Activated naive CD4-positive, alpha-beta T cell treated with anti-CD3 and anti-CD28 coated beads for 36 hours (primary cell): ENCODE measurements around the gene ABHD2. TPM values are rescaled to one million over a fixed set of nuclear protein-coding genes. Genes with fewer than 3 reads are reported as not detected.
A peak's percentile ranks its signal among the peaks of the same experiment; 100 is the strongest.

Experiments used
- CTCF ChIA-PET: fragments of 350-600 bp; sonication (Branson Sonifier 250); formaldehyde crosslinking; loops from one replicate; lab custom pipeline; 2021; ENCODE audit warnings: antibody characterized with exemption; lab: Charles Lee
- DNase-seq: peaks from one replicate; pipeline ENCODE4 v3.0.0-alpha.2; 2020
- H3K27ac Mint-ChIP-seq: one replicate; pipeline ENCODE4 v1.8.0; 2021; ENCODE audit warnings: mild to moderate bottlenecking, mixed read lengths
- H3K27me3 Mint-ChIP-seq: one replicate; pipeline ENCODE4 v1.8.0; 2021; ENCODE audit warnings: low read depth, mixed read lengths
- H3K36me3 Mint-ChIP-seq: one replicate; pipeline ENCODE4 v1.8.0; 2021; ENCODE audit warnings: low read depth, mixed read lengths
- H3K4me1 Mint-ChIP-seq: one replicate; pipeline ENCODE4 v1.8.0; 2021; ENCODE audit warnings: low read depth, mixed read lengths
- H3K4me3 Mint-ChIP-seq: one replicate; pipeline ENCODE4 v1.8.0; 2021; ENCODE audit warnings: mild to moderate bottlenecking, moderate library complexity, mixed read lengths
- H3K9me3 Mint-ChIP-seq: one replicate; pipeline ENCODE4 v1.8.0; 2021; ENCODE audit warnings: mixed read lengths
- intact Hi-C: fragments of 100-400 bp; cut with micrococcal nuclease; formaldehyde crosslinking; loops from one replicate; pipeline ENCODE4 v1.15.1; 2023
- total RNA-seq, 2 experiments: library from RNA; stranded (reverse); gene quantifications; one replicate each; pipeline ENCODE4 v1.2.3, GENCODE V29; 2021

The ABHD2 gene
- total RNA-seq, 2 experiments from 2014 or later = 57.2 to 64.9 TPM

DNA sequence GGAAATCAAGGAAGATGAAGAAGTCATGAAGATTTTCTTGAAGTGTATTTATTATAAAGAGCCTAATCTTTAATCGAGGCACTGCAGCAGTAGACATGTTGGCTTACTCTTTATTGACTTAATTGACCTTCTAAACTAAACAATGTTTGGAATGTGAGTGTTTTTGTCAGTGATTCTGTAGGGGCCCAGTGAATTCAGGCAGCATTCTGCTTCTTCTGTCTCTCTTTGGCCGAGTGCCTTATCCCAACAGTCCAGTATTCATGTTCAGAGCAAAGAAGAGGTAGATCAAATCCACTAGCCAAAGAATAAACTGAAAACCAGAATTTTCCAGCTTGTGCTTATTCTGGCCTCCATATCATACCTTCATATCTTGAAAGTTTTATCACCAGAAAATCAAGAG is 77.4 kb downstream of the ABHD2 start:
- Mint-ChIP-seq H3K27me3 (no peaks in the 10 kb centered on the region), H3K9me3 (no peaks in the 10 kb centered on the region), H3K4me1 (peaks cover 35% of the 10 kb centered on the region), H3K36me3 (peaks cover 8% of the 10 kb centered on the region), H3K27ac (peak overlapping the region; percentile 7), H3K4me3 (no peak overlapping the region)
- no peak for DNase-seq
- CTCF ChIA-PET = interaction anchor here (0.7 to 5.8 kb wide), 3 partner anchors 11 to 41 kb away, joined by 3 to 63 read pairs (median 4); no protein-coding TSS in a partner anchor
- intact Hi-C loops = no loop called here

DNA sequence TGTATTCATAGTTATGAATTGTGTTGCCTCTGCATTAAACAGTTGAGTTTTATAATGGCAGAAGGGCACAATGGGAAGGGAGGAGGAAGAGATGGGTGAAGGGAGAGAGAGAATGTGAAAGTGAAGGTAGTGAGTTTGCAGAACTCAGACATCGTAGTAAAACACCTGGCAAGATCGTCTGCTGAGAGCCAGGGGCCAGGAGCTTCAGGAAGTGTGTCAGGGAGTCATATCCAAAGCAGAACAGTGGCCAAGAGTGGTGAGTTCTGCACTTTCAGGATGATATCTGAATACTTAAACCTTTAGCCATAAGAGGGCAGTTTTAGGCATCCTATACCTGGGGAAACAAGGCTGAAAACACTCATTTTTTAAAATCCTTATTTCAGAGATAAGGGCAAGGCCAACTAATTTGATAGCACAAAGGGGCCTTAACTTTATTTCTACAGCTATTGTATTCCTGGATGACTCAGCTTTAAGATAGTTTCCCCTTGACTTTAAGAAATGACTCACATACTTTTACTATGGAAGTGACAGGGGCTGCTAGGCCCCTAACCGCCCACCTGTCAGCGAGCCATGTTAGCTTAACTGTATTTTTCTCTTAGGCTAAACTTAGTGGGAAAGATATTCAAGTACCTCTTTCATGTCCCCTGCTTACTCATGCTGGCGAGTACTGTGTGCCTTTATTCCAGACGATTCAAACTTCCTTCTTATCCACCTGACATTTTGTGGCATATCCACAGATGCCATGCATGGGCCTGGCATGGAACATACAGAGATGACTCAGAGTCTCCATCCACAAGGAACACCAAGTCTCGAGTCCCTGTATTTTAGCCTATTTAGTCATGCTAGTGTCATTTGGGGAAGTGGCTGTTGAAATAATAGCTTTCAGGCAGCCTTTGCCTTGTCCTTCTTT is 79.3 kb downstream of the ABHD2 start:
- no peaks in the 10 kb centered on the region for H3K9me3 Mint-ChIP-seq
- H3K36me3 Mint-ChIP-seq = peaks cover 5% of the 10 kb centered on the region
- peak overlapping the region; percentile 58 for H3K4me3 Mint-ChIP-seq
- DNase-seq = peak; percentile 82
- no peaks in the 10 kb centered on the region for H3K27me3 Mint-ChIP-seq
- intact Hi-C loops = loop anchor here (1.0 kb wide), 4 partner anchors 10 to 76 kb away; no protein-coding TSS in a partner anchor
- peak overlapping the region; percentile 93 for H3K27ac Mint-ChIP-seq
- H3K4me1 Mint-ChIP-seq = peaks cover 40% of the 10 kb centered on the region
- CTCF ChIA-PET = interaction anchor here (0.6 to 5.8 kb wide), 14 partner anchors 9 to 263 kb away, joined by 3 to 63 read pairs (median 5); no protein-coding TSS in a partner anchor

- DNase-seq = peak; percentile 14
- intact Hi-C loops = loop anchor here (1.0 kb wide), 1 partner anchor 9 kb away; no protein-coding TSS in a partner anchor
- CTCF ChIA-PET = interaction anchor here (0.6 to 5.8 kb wide), 12 partner anchors 9 to 262 kb away, joined by 3 to 63 read pairs (median 4); partner anchors contain the start of gene ABHD2
- H3K36me3 Mint-ChIP-seq = peaks cover 5% of the 10 kb centered on the region
- no peak overlapping the region for H3K4me3 Mint-ChIP-seq
- no peaks in the 10 kb centered on the region for H3K9me3 Mint-ChIP-seq
- H3K27ac Mint-ChIP-seq = peak overlapping the region; percentile 93
- H3K4me1 Mint-ChIP-seq = peaks cover 40% of the 10 kb centered on the region
- H3K27me3 Mint-ChIP-seq = no peaks in the 10 kb centered on the region
Measured at GRCh38 chr15:89168316-89168833, 80.1 kb downstream of the ABHD2 start.

- H3K27ac Mint-ChIP-seq = no peak overlapping the region
- intact Hi-C loops = no loop called here
- peaks cover 40% of the 10 kb centered on the region for H3K4me1 Mint-ChIP-seq
- no peaks in the 10 kb centered on the region for H3K9me3 Mint-ChIP-seq
- CTCF ChIA-PET = interaction anchor here (0.8 to 7.0 kb wide), 9 partner anchors 9 to 266 kb away, joined by 3 to 105 read pairs (median 4); no protein-coding TSS in a partner anchor
- DNase-seq = no peak
- peaks cover 3% of the 10 kb centered on the region for H3K36me3 Mint-ChIP-seq
- H3K4me3 Mint-ChIP-seq = no peak overlapping the region
- no peaks in the 10 kb centered on the region for H3K27me3 Mint-ChIP-seq
Measured at GRCh38 chr15:89170364-89170763, 82.1 kb downstream of the ABHD2 start.

GRCh38 chr15:89171136-89172072 is 83.1 kb downstream of the ABHD2 start:
- Mint-ChIP-seq H3K4me3 (no peak overlapping the region), H3K36me3 (peaks cover 6% of the 10 kb centered on the region), H3K27me3 (no peaks in the 10 kb centered on the region), H3K4me1 (peaks cover 33% of the 10 kb centered on the region), H3K9me3 (no peaks in the 10 kb centered on the region), H3K27ac (no peak overlapping the region)
- CTCF ChIA-PET = interaction anchor here (0.6 to 7.0 kb wide), 28 partner anchors 8 to 292 kb away, joined by 3 to 105 read pairs (median 4); partner anchors contain the start of gene ABHD2
- peak; percentile 68 for DNase-seq
- intact Hi-C loops = no loop called here

- no peak for DNase-seq
- Mint-ChIP-seq H3K9me3 (no peaks in the 10 kb centered on the region), H3K4me1 (peaks cover 27% of the 10 kb centered on the region), H3K4me3 (no peak overlapping the region), H3K27me3 (no peaks in the 10 kb centered on the region), H3K27ac (no peak overlapping the region), H3K36me3 (peaks cover 20% of the 10 kb centered on the region)
- CTCF ChIA-PET = interaction anchor here (0.8 to 7.0 kb wide), 8 partner anchors 20 to 270 kb away, joined by 3 to 105 read pairs (median 3); partner anchors contain the start of gene ABHD2
- intact Hi-C loops = no loop called here
Measured at GRCh38 chr15:89172921-89173320, 84.7 kb downstream of the ABHD2 start.

- no peaks in the 10 kb centered on the region for H3K9me3 Mint-ChIP-seq
- no peak overlapping the region for H3K4me3 Mint-ChIP-seq
- no peak for DNase-seq
- intact Hi-C loops = no loop called here
- no peaks in the 10 kb centered on the region for H3K27me3 Mint-ChIP-seq
- CTCF ChIA-PET = interaction anchor here (1.1 to 7.0 kb wide), 5 partner anchors 8 to 116 kb away, joined by 3 to 105 read pairs (median 5); no protein-coding TSS in a partner anchor
- peaks cover 28% of the 10 kb centered on the region for H3K4me1 Mint-ChIP-seq
- peaks cover 23% of the 10 kb centered on the region for H3K36me3 Mint-ChIP-seq
- no peak overlapping the region for H3K27ac Mint-ChIP-seq
Measured at GRCh38 chr15:89174476-89174875, 86.2 kb downstream of the ABHD2 start.

DNA sequence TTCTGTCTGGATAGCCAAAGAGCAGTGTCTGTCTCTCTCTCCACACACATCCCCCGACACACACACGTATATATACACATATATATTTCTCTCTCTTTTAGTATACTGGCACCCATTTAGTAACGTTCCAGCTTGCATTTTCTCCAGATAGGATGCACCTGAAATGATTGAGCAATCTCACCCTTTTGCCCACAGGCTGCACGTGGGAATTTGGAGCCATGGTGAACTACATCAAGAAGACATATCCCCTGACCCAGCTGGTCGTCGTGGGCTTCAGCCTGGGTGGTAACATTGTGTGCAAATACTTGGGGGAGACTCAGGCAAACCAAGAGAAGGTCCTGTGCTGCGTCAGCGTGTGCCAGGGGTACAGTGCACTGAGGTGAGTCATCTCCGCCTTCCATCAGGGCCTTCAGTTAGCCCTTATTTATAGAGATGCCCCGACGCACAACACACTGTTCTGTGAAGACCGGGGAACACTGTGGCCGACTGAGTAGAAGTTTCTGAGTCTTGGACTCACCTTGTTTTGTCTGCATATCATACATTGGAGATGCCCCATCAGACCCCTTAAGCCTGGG is 87.4 kb downstream of the ABHD2 start:
- intact Hi-C loops = loop anchor here (2.0 kb wide), 1 partner anchor 47 kb away; no protein-coding TSS in a partner anchor
- no peaks in the 10 kb centered on the region for H3K9me3 Mint-ChIP-seq
- peaks cover 36% of the 10 kb centered on the region for H3K4me1 Mint-ChIP-seq
- no peaks in the 10 kb centered on the region for H3K27me3 Mint-ChIP-seq
- H3K27ac Mint-ChIP-seq = no peak overlapping the region
- CTCF ChIA-PET = interaction anchor here (0.9 to 7.0 kb wide), 3 partner anchors 9 to 271 kb away, joined by 3 to 105 read pairs (median 63); no protein-coding TSS in a partner anchor
- peaks cover 26% of the 10 kb centered on the region for H3K36me3 Mint-ChIP-seq
- no peak for DNase-seq
- no peak overlapping the region for H3K4me3 Mint-ChIP-seq

GRCh38 chr15:89177116-89177515 is 88.9 kb downstream of the ABHD2 start:
- H3K9me3 Mint-ChIP-seq = no peaks in the 10 kb centered on the region
- H3K36me3 Mint-ChIP-seq = peaks cover 31% of the 10 kb centered on the region
- peaks cover 43% of the 10 kb centered on the region for H3K4me1 Mint-ChIP-seq
- H3K27ac Mint-ChIP-seq = no peak overlapping the region
- DNase-seq = no peak
- CTCF ChIA-PET = interaction anchor here (0.5 to 4.9 kb wide), 21 partner anchors 10 to 284 kb away, joined by 3 to 81 read pairs (median 8); partner anchors contain the start of gene ABHD2
- H3K4me3 Mint-ChIP-seq = no peak overlapping the region
- H3K27me3 Mint-ChIP-seq = no peaks in the 10 kb centered on the region
- intact Hi-C loops = loop anchor here (1.0 to 2.0 kb wide), 4 partner anchors 9 to 273 kb away; no protein-coding TSS in a partner anchor

GRCh38 chr15:89177633-89178306 is 89.5 kb downstream of the ABHD2 start:
- Mint-ChIP-seq H3K36me3 (peaks cover 30% of the 10 kb centered on the region), H3K9me3 (no peaks in the 10 kb centered on the region), H3K4me1 (peaks cover 46% of the 10 kb centered on the region), H3K4me3 (no peak overlapping the region), H3K27ac (peak overlapping the region; percentile 94), H3K27me3 (no peaks in the 10 kb centered on the region)
- intact Hi-C loops = loop anchor here (1.0 to 2.0 kb wide), 5 partner anchors 9 to 283 kb away; partner anchors contain the start of gene HAPLN3
- CTCF ChIA-PET = interaction anchor here (0.5 to 4.9 kb wide), 35 partner anchors 11 to 285 kb away, joined by 3 to 81 read pairs (median 6); partner anchors contain the start of genes ABHD2 and POLG
- DNase-seq = peak; percentile 86
